Hippocampal formation (tissue), 2 donors: ENCODE data around the gene CLK2.
"Not testable (repeated sequence)": the region's sequence is repeated elsewhere in the genome, so short reads cannot be mapped to it uniquely, and the experiment has no call there.

Source experiments
- DNase-seq, 2 donors: peaks; one replicate each; lab custom pipeline; 2025; lab: John Stamatoyannopoulos, UW

CLK2 gene

GRCh38 chr1:155296661-155297060, 23.4 kb upstream of the CLK2 start:
- DNase-seq, result no peak

GRCh38 chr1:155295942-155296267, 22.6 kb upstream of the CLK2 start:
- no peak for DNase-seq

- DNase-seq, result no peak
These were observed 22.1 kb upstream of the CLK2 start for GRCh38 chr1:155295183-155295941.

- no peak for DNase-seq
These were observed 21.3 kb upstream of the CLK2 start for GRCh38 chr1:155294520-155295182.

- no peak for DNase-seq
These were observed 19.9 kb upstream of the CLK2 start for GRCh38 chr1:155293086-155293749.

- DNase-seq, result not testable (repeated sequence)
These were observed 17.7 kb upstream of the CLK2 start for GRCh38 chr1:155291006-155291405.

- no peak for DNase-seq
These were observed 14.8 kb upstream of the CLK2 start for GRCh38 chr1:155287987-155288543.

- DNase-seq, result no peak
These were observed 13.2 kb upstream of the CLK2 start for GRCh38 chr1:155286544-155286943.

GRCh38 chr1:155285631-155286044, 12.3 kb upstream of the CLK2 start:
- no peak for DNase-seq

- DNase-seq, result no peak
These were observed 11.8 kb upstream of the CLK2 start for GRCh38 chr1:155285063-155285462.

GRCh38 chr1:155284476-155284875, 11.2 kb upstream of the CLK2 start:
- no peak for DNase-seq

- DNase-seq, result no peak
These were observed 9.3 kb upstream of the CLK2 start for GRCh38 chr1:155282488-155283091.

GRCh38 chr1:155279268-155279667, 6.0 kb upstream of the CLK2 start:
- no peak for DNase-seq

- no peak for DNase-seq
These were observed 5.4 kb upstream of the CLK2 start for GRCh38 chr1:155278689-155279160.

- no peak for DNase-seq
These were observed 4.8 kb upstream of the CLK2 start for GRCh38 chr1:155277902-155278688.

- DNase-seq, result peak; percentile 95 to 96
These were observed 4.0 kb upstream of the CLK2 start, which contains the start of gene HCN3 for GRCh38 chr1:155277070-155277901. Gene HCN3 (plus strand): TSS chr1:155277463. CDS start chr1:155277591, 128 bp downstream.

GRCh38 chr1:155272466-155273342, 600 bp downstream of the CLK2 start:
- DNase-seq, result no peak

GRCh38 chr1:155269381-155269780, 3.9 kb downstream of the CLK2 start:
- no peak for DNase-seq

- no peak for DNase-seq
These were observed 4.7 kb downstream of the CLK2 start for GRCh38 chr1:155268630-155269029.
